HG02678 (cell line): Measurements from ENCODE around the gene IL5.
A peak's percentile ranks its signal among the peaks of the same experiment; 100 is the strongest.
"Not testable (repeated sequence)": the region's sequence is repeated elsewhere in the genome, so short reads cannot be mapped to it uniquely, and the experiment has no call there.

ENCODE experiments used
- ATAC-seq: cut with Tn5 transposase; IDR thresholded peaks from one replicate; pipeline ENCODE4 v1.9.1; 2021; ENCODE audit warnings: mild to moderate bottlenecking, moderate library complexity; ENCODE audit not compliant: unreplicated experiment

Gene IL5

DNA sequence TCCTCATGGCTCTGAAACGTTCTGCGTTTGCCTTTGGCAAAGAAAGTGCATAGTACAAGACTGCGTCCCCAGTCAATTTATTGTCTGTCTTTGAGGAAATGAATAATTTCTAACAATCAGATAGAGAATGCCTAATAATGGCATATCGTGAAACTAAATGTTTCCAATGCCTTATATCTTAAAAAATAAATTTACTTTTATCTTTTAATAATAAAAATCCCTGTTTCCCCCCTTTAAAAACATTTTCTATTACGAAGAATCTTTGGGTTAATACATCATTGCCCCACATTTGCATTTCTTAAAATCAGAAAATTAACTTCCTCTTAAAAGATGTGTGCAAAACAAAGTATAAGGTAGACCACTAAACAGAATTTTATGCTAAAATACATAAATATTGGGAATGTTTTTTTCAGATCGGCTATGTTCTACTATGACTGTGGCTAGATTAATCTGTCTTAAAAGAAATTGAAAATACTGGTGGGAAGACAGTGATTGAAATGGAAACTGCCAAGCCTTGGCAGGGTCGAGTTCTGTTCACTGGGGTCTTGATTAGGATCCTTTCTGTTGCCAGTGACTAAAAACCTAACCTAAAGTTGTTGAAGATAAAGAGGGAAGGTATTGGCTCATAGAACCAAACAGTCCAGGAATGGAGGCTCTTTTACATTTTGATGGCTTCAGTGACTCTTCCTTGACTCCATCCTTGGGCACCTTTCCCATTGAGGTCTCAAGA is at the start of gene IL5:
IL5 (minus strand) TSS at position 51 of the 730 bp plus-strand sequence; CDS start at position 7, 44 bp downstream.
- ATAC-seq: no peak

- ATAC-seq: no peak
Measured at GRCh38 chr5:132592521-132592920, 49.2 kb upstream of the IL5 start.

DNA sequence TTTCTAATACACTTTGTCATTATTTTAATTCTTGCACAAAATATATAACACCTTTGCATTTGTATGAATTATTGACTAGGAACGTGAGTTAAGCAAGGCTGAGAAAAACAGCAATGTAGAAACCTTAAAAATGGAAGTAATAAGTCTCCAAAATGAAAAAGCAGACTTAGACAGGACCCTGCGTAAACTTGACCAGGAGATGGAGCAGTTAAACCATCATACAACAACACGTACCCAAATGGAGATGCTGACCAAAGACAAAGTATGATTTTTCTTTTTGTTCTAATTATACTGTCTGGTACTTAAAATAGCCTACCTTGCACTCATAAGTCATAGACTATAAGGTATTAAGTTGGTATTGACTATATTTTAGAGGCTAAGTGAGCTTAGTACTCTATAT is 47.8 kb upstream of the IL5 start:
- ATAC-seq: no peak

- no peak for ATAC-seq
Measured at GRCh38 chr5:132589467-132589866, 46.1 kb upstream of the IL5 start.

DNA sequence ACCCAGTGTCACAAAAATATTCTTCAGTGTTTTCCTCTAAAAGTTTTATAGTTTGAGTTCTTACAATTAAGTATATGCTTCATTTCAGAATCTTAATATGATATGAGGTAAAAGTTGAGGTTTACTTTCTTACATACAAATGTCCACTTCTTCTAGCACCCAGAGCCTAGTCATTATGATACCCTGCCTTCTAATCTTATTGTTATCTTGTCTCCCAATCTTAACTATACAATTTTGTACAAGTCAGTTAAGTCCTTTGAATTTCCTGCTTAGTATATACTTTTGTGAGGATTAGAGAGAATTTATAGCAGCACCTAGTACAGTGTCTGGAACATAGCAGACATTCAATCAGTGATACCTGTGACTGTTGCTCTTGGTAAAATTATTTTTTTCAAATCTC is 42.7 kb upstream of the IL5 start:
- no peak for ATAC-seq

- not testable (repeated sequence) for ATAC-seq
Measured at GRCh38 chr5:132584560-132584959, 41.2 kb upstream of the IL5 start.

DNA sequence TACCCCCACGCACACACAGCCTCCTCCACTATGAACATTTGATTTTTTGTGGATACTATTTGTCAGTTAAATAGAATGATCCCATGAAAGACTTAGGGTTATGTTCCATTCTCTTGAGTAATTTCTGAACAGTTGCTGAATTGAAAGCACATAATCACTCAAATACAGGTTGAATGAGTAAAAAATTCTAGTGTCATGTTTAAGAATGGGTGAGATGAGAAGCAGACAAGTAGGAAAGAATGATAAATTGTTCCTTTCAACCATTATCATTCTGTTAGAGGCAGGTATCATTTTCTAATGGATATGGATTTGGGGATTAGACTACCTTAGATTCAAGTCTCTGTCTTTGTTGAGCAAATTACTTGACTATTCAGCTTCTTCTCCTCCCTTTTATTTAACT is 32.8 kb upstream of the IL5 start:
- ATAC-seq: no peak

DNA sequence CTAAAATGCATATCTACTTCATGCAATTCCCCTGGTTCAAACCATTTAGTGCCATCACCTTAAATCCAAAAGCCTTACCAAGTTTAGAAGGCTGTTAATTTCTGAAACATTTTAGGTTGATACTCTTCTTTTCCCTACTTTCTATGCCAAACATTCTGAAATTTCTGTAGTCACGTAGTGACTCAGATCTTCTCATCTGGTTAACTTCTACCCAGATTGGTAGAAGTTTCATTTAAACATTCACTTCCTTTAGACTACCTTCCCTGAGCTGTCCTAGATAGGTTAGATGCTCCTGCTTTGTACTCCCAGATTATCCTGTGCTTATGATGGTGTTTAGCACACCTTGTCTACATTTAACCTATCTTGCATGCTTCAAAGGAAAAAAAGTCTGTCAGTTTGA is 23.3 kb upstream of the IL5 start:
- ATAC-seq: no peak

- ATAC-seq: not testable (repeated sequence)
Measured at GRCh38 chr5:132564555-132564954, 21.2 kb upstream of the IL5 start.

GRCh38 chr5:132561601-132562000 is 18.3 kb upstream of the IL5 start:
- ATAC-seq: no peak

GRCh38 chr5:132559383-132560060 is 16.2 kb upstream of the IL5 start:
- ATAC-seq: no peak

DNA sequence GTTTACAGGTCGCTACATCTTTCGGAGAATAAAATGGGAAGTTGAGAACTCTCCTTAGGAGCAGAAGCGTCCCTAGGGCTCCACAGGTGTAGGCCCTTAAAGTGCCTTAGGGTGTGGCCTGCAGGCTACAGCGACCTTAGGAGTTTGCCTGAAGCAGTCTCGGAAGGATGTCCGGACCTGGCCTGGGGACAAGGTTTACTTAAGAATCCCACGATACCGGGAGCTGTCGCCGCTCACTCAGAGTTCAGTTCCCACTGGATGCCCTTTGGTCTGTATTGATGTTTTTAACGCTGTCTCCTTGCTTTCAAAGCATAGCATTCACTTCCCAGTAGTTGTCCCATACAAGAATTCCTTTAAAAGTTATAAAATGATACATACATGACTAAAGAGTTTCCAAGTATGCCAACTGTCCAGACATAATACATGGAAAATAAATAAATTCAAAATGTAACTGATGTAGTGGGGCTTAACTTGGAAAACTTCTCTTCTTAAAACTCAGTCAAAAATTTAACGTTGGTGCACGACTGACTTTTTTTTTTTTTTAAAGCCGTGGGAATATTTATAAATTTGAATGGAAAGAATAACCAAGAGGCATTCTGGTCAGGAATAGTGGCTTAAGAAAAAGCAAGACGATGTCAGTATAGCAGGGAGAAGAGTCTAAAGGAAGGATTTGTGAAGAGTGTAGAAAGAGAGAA is 14.3 kb upstream of the IL5 start:
- ATAC-seq: peak; percentile 31

- ATAC-seq: peak; percentile 98
Measured at GRCh38 chr5:132556763-132557477, 13.6 kb upstream of the IL5 start, which contains the start of gene RAD50. RAD50 (plus strand) TSS chr5:132556977; CDS start chr5:132557325, 348 bp downstream.

- ATAC-seq: no peak
Measured at GRCh38 chr5:132556153-132556762, 12.9 kb upstream of the IL5 start.

- no peak for ATAC-seq
Measured at GRCh38 chr5:132549576-132549975, 6.3 kb upstream of the IL5 start.

GRCh38 chr5:132548834-132549233 is 5.5 kb upstream of the IL5 start:
- ATAC-seq: not testable (repeated sequence)

- ATAC-seq: no peak
Measured at GRCh38 chr5:132547269-132547668, 3.9 kb upstream of the IL5 start.

DNA sequence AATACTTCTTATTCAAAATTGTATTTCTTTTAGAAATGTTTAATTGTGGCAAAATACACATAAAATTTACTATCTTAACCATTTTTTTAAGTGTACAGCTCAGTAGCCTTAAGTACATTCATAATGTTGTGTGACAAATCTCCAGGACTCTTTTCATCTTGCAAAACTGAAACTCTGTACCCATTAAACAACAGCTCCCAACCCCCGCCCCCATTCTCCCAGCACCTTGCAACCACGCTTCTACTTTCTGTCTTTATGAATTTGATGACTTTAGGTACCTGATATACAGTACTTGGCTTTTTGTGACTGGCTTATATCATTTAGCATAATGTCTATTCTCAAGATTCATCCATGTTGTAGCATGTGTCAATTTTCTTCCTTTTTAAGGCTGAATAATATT is 2.8 kb upstream of the IL5 start:
- ATAC-seq: no peak

GRCh38 chr5:132540764-132541163 is 2.6 kb downstream of the IL5 start:
- no peak for ATAC-seq

DNA sequence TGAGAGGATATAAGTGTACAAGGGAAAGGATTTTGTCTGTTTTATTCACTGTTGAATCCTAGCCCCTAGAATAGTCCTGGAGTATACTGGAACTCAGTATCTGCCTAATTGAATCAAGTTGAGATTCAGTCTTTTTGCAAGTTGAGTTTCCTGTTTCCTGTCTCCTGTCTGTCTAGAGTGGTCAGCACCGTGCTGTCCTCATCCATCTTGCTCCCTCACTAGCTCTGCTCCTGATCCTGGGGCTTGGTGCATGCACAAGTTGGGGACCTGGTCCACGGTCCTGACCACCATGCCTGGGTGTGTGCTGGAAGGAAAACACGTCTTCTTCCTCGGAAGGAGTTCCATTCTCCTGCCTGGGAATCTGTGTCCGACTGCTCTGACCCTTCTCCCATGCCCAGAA is 3.2 kb downstream of the IL5 start:
- ATAC-seq: no peak

DNA sequence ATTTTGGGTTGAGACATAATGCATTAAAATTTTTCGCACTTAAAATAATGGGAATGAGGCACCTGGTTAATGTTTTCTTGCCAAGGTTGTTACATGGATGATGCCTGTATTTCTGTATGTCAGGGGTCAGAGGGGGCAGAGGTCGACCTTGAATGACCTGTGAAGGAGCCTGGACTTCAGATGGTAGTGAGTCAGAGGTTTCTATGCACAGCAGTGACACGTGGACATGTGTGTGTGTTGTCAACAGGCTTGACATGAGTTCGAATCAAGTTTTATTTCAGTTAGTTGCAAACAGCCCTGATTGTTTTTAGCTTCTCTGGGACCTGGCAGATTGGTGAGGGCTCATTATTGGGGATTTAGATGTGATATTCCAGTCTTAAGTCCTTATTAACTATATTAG is 3.6 kb downstream of the IL5 start:
- no peak for ATAC-seq
